ENCODE results near the gene ASXL1.

- no peak for TF ChIP-seq EZH2 (IDR thresholded peaks at IDR 0.05; ENCODE audit: low read length)
- TF ChIP-seq, protein P1, sequence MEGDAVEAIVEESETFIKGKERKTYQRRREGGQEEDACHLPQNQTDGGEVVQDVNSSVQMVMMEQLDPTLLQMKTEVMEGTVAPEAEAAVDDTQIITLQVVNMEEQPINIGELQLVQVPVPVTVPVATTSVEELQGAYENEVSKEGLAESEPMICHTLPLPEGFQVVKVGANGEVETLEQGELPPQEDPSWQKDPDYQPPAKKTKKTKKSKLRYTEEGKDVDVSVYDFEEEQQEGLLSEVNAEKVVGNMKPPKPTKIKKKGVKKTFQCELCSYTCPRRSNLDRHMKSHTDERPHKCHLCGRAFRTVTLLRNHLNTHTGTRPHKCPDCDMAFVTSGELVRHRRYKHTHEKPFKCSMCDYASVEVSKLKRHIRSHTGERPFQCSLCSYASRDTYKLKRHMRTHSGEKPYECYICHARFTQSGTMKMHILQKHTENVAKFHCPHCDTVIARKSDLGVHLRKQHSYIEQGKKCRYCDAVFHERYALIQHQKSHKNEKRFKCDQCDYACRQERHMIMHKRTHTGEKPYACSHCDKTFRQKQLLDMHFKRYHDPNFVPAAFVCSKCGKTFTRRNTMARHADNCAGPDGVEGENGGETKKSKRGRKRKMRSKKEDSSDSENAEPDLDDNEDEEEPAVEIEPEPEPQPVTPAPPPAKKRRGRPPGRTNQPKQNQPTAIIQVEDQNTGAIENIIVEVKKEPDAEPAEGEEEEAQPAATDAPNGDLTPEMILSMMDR (optimal IDR thresholded peaks at IDR 0.05 in 1 of 3, IDR thresholded peaks at IDR 0.05 in 1 of 3, conservative IDR thresholded peaks at IDR 0.05 in 1 of 3; ENCODE audit: extremely low read depth in 1 of 3, insufficient read depth in 2 of 3, low read length in 3 of 3), result no peak
These were observed 42.2 kb upstream of the ASXL1 start for GRCh38 chr20:32315891-32316290.

All from keratinocyte (primary cell).